HG03108 (cell line): Measurements from ENCODE around the gene SAMD4B.

Experiments used
- ATAC-seq: cut with Tn5 transposase; IDR thresholded peaks from one replicate; pipeline ENCODE4 v1.9.1; 2021; ENCODE audit warnings: moderate library complexity; ENCODE audit not compliant: unreplicated experiment

Gene SAMD4B

GRCh38 chr19:39407410-39407659 lies 65.1 kb downstream of the SAMD4B start:
- no peak for ATAC-seq

- no peak for ATAC-seq
Measured at GRCh38 chr19:39407660-39408391, 65.6 kb downstream of the SAMD4B start.

GRCh38 chr19:39408392-39409207 lies 66.4 kb downstream of the SAMD4B start:
- ATAC-seq, result no peak

GRCh38 chr19:39409208-39410016 lies 67.2 kb downstream of the SAMD4B start:
- ATAC-seq, result no peak

GRCh38 chr19:39410017-39410830 lies 68.0 kb downstream of the SAMD4B start:
- peak; percentile 15 for ATAC-seq

GRCh38 chr19:39410831-39411080 lies 68.5 kb downstream of the SAMD4B start:
- ATAC-seq, result no peak

- no peak for ATAC-seq
Measured at GRCh38 chr19:39411081-39411831, 69.0 kb downstream of the SAMD4B start.

GRCh38 chr19:39411832-39412099 lies 69.5 kb downstream of the SAMD4B start:
- ATAC-seq, result peak; percentile 16

- ATAC-seq, result peak; percentile 48
Measured at GRCh38 chr19:39412100-39412866, 70.1 kb downstream of the SAMD4B start, which contains the start of gene PLEKHG2. TSS of gene PLEKHG2 (plus strand) at chr19:39412669. CDS start at chr19:39414087, 1,418 bp downstream.

GRCh38 chr19:39412867-39413271 lies 70.6 kb downstream of the SAMD4B start:
- no peak for ATAC-seq

- ATAC-seq, result no peak
Measured at GRCh38 chr19:39413272-39413910, 71.2 kb downstream of the SAMD4B start.

- no peak for ATAC-seq
Measured at GRCh38 chr19:39413911-39414608, 71.8 kb downstream of the SAMD4B start.

- ATAC-seq, result no peak
Measured at GRCh38 chr19:39415111-39416046, 73.2 kb downstream of the SAMD4B start.

- no peak for ATAC-seq
Measured at GRCh38 chr19:39416152-39417120, 74.2 kb downstream of the SAMD4B start.

GRCh38 chr19:39417463-39418181 lies 75.4 kb downstream of the SAMD4B start:
- ATAC-seq, result no peak

GRCh38 chr19:39419003-39419402 lies 76.8 kb downstream of the SAMD4B start:
- no peak for ATAC-seq
